HCT116 (cell line): Measurements from ENCODE around the gene PLA2G2C.

ENCODE experiments used
- CEBPB ChIP-seq: IDR thresholded peaks from 2 replicates; pipeline ENCODE4 v1.6.1; 2012; ENCODE audit warnings: low read depth
- EZH2 ChIP-seq: fragments of 200-600 bp; sonication (generic); IDR thresholded peaks from 2 replicates; pipeline ENCODE4 v1.6.1; 2017; ENCODE audit warnings: antibody characterized with exemption, mixed run types
- POLR2A ChIP-seq: IDR thresholded peaks from 2 replicates; pipeline ENCODE4 v1.7.0; 2011; ENCODE audit warnings: borderline replicate concordance; ENCODE audit not compliant: insufficient read depth, insufficient read length; ENCODE audit errors: extremely low read depth
- POLR2AphosphoS5 ChIP-seq: IDR thresholded peaks from 2 replicates; pipeline ENCODE4 v1.6.1; 2011; ENCODE audit warnings: mild to moderate bottlenecking, low read depth, low read length, moderate library complexity
- SRF ChIP-seq: IDR thresholded peaks from 2 replicates; pipeline ENCODE4 v1.6.1; 2012; ENCODE audit warnings: low read depth
- TF ChIP-seq, protein P1 (sequence below), 3 experiments: fragments of 200-600 bp in 1 of 3; sonication (generic) in 1 of 3; IDR thresholded peaks in 2 of 3; conservative IDR thresholded peaks in 1 of 3; 2 replicates each; pipeline ENCODE4 v1.5.1; 2012 to 2017; ENCODE audit warnings: low read depth in 2 of 3, low read length in 2 of 3, antibody characterized with exemption in 1 of 3, borderline replicate concordance in 1 of 3, control low read depth in 1 of 3, mild to moderate bottlenecking in 1 of 3, mixed read lengths in 1 of 3, mixed run types in 1 of 3, moderate library complexity in 1 of 3; ENCODE audit not compliant: insufficient read depth in 1 of 3

DNA sequence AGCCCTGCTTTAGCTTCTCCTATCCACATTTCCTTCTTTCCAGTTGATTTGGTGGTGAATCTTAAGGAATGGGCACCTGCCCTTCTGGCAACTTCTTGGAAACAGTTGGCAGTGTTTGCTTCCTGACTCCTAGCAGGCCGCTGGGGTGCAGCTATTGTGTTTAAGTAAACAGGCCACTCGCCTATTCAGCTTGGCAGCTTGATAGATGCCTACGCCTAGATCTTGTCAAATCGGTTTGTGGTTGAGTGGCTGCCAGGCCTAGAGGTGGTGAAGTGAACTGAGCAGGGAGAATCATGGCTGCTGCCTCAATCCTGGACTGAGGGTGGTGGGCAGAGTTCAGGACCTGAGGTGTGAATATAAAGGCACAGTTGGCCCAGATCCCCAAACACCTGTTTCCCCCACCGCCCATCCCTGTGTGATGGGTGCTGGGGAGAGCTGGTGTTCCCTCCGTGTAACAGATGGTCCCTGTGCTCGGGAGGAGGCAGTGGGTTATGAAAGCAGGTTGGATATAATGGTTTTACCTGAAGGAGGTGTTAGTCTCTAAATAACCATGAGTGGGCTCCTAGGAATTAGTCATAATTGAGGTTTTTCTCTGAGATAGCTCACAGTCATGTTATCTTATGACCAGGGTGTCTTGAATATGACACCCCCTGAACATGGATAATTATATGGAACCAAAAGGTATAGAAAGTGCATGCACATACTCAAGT lies 940 bp upstream of the PLA2G2C start:
- TF ChIP-seq SRF (no peak), CEBPB (no peak), EZH2 (no peak), POLR2A (no peak), POLR2AphosphoS5 (no peak)
- TF ChIP-seq, protein P1, sequence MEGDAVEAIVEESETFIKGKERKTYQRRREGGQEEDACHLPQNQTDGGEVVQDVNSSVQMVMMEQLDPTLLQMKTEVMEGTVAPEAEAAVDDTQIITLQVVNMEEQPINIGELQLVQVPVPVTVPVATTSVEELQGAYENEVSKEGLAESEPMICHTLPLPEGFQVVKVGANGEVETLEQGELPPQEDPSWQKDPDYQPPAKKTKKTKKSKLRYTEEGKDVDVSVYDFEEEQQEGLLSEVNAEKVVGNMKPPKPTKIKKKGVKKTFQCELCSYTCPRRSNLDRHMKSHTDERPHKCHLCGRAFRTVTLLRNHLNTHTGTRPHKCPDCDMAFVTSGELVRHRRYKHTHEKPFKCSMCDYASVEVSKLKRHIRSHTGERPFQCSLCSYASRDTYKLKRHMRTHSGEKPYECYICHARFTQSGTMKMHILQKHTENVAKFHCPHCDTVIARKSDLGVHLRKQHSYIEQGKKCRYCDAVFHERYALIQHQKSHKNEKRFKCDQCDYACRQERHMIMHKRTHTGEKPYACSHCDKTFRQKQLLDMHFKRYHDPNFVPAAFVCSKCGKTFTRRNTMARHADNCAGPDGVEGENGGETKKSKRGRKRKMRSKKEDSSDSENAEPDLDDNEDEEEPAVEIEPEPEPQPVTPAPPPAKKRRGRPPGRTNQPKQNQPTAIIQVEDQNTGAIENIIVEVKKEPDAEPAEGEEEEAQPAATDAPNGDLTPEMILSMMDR (IDR thresholded peaks at IDR 0.05 in 2 of 3, conservative IDR thresholded peaks at IDR 0.05 in 1 of 3; ENCODE audit: borderline replicate concordance in 1 of 3, insufficient read depth in 1 of 3, low read depth in 2 of 3, low read length in 2 of 3), result no peak
